LHCN-M2 (cell line): Measurements from ENCODE around the gene ASXL1. TPM values are rescaled to one million over a fixed set of nuclear protein-coding genes. Genes with fewer than 3 reads are reported as not detected.
"Not testable (repeated sequence)": the region's sequence is repeated elsewhere in the genome, so short reads cannot be mapped to it uniquely, and the experiment has no call there.

Source experiments
- DNase-seq: peaks from one replicate; pipeline ENCODE4 v3.0.0-alpha.2; 2012; ENCODE audit warnings: low read depth
- total RNA-seq: library from RNA; depleted of rRNA; stranded (reverse); fragments of >200 nt; gene quantifications from 2 replicates; pipeline ENCODE4 v1.2.3, GENCODE V29; 2014

Gene ASXL1
- total RNA-seq, 1 experiment from 2014 or later = 28.4 TPM

DNA sequence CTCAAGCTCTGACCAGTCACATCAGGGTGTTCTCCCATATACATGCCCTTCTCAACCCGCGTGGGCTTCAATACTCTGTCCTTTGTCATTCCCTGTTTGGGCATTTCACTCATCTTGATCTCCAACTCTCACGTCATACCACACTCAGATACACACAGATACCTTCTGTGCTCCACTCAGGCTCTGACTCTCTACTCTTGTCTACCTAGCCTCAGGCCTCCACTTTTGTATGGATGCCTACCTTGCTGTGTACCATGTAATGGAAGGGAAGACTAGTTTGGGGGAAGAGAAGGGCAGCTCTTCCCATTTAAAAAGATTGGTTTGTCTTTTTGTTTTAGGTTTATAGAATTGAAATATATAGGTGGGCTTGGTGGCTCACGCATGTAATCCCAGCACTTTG is 48.6 kb downstream of the ASXL1 start:
- no peak for DNase-seq

DNA sequence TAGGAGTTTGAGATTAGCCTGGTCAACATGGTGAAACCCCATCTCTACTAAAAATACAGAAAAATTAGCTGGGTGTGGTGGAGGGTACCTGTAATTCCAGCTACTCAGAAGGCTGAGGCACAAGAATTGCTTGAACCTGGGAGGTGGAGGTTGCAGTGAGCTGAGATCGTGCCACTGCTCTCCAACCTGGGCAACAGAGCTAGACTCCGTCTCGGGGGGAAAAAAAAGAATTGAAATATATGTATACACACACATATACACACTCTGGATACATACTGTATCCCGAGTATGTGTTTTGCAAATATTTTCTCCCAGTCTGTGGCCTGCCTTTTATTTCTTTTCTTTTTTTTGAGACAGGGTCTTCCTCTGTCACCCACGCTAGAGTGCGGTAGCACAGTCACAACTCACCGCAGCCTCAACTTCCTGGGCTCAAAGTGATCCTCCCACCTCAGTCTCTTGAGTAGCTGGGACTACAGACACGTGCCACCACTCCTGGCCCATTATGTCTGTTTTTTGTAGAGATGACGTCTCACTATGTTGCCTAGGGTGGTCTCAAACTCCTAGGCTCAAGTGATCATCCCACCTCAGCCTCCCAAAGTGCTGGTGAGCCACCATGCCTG is 49.1 kb downstream of the ASXL1 start:
- DNase-seq = not testable (repeated sequence)

DNA sequence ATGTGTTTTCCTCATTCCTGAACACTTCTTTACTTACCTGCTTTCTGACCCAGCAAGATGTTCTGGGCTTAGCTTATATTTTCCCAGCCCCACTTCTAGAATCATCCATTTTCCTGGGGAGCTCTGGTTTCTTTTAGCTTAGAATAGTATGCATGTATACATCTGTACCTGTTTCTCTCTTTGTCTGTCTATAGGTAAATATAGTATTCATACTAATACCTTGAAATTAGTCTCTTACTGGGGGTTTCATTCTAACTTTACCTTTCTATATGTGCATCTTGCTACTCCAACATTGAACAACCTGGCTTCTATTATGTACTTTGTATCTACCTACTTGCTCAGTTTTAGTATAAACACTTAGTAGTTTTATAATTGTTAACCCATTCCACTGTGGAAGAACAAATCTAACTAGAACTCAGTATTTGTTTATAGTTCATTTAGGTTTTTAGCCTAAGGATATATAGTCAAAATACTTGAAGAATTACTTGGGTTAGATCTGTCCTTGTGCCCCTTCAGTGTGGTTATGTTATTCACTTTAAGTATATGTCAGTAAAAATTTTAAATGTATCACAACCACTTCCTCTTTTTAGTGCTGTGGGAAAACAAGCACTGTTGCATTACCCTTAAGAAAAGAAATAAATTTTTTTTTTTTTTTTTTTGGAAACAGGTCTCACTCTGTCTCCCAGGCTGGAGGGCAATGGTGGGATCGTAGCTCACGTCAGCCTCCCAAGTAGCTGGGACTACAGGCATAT is 54.0 kb downstream of the ASXL1 start:
- no peak for DNase-seq

DNA sequence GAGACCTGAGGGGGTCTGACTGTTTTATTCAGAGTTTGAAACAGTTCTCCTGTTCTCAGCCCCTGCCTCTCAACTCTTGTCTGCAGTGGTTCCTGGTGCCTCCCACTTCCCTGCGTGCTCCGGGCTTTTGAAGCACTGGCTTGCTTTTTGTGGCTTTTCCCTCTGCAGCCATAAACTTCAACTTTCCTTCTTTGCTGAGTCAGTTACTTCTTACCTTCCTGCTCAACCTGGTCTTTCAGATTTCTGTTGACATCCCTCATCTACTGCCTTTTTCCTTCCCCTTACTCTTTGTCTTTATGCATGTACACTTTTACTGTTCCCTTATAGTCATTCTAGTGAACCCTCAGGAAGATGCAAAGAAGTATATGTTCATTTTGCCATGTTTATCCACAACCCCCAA is 57.4 kb downstream of the ASXL1 start:
- DNase-seq = no peak

DNA sequence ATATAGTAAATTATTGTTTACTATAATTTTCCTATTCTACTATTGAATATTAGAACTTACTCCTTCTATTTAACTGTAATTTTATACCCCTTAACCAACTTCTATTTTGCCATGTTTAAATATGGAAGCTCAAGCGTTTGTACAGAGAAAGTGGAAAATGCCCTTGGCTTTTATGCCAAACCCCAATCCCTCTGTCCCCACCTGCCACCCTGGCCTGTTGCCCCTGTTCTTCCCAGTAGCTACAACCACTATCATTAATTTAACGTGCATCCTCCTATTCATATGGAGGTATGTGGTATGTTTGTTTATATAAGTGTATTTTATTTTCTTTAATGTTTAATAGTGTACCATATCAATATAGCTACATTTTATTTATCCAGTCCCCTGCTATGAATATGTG is 58.1 kb downstream of the ASXL1 start:
- no peak for DNase-seq

DNA sequence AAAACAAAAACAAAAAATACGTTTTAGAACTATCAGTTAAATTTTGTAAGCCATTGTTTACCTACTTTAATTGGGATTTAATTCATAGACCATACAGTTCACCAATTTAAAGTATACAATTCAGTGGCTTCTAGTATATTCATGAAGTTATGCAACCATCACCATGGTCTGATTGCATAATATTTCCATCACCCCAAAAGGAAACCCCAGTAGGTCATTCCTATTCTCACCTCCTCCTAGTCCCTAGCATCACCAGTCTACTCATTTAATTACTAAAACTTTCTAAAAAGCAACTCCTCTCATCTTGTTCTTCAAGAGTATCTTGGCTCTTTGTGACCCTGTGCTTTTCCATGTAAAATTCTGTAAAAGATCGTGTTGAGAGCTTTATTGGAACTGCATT is 60.2 kb downstream of the ASXL1 start:
- no peak for DNase-seq

DNA sequence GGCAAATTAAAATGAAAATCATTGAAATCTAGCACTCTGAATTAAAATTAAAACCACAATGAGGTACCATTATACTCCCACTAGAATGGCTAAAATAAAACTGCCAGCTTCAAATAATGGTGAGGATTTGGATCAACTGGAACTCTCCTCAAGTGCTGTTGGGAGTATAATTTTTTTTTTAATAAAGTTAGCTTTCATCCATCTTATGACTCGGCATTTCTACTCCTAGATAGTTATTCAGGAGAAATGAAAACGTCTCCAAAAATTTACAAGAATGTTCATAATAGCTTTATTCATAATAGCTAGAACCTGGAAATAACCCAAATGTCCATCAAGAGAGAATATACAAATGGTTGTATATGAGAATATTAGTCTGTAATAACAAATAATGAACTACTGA is 63.2 kb downstream of the ASXL1 start:
- DNase-seq = no peak

DNA sequence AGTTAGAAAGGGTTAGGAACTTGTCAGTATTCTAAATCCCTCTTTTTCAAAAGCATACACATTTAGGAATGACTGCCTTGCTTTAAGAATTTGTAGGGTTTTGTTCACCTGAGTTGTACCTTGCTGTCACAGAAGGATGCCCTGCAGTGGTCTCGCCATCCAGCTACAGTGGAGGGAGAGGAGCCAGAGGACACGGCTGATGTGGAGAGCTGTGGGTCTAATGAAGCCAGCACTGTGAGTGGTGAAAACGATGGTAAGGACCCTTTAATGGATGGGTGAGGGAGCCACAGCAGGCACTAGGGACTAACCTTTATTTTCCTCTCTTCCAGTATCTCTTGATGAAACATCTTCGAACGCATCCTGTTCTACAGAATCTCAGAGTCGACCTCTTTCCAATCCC is 69.9 kb downstream of the ASXL1 start:
- no peak for DNase-seq

DNA sequence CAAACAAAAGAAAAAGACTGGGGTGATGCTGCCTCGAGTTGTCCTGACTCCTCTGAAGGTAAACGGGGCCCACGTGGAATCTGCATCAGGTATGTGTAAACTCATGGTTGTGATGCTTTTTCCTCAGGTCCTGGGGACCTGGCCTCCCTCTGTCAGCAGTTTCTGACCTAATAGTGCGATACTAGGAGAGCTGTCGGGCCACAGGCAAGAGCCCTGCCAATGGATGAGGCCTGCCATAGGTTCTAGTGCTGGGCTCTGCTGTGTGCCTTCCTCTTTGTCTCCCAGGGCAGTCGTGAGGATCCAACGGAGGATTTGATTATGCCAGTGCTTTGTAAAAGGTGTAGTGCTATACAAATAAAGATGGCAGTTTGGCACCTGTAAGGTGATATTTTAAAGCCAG is 71.2 kb downstream of the ASXL1 start:
- DNase-seq = no peak

DNA sequence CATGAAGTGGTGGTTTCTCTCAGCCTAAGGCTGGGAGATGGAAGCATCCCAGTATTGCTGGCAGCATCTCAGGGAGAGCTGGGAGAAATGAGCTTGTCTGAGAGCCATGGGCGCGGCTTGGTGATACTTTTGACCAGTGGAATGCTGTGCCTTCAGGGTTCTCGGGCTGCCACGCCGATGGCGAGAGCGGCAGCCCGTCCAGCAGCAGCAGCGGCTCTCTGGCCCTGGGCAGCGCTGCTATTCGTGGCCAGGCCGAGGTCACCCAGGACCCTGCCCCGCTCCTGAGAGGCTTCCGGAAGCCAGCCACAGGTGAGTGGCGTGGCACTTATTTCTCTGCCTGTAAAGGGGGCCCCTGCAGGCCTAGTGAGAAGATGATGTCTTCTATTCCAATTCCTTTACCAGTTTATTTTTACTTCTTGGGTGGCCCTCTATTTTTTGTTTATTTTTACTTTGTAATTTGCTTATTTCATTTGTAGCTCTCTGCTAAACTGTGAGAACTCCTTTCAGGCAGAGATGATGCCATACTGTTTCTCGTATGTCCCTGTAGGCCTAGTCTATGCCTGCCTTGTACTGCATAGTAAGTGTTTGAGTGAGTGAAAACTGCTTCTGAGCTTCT is 71.7 kb downstream of the ASXL1 start:
- DNase-seq = no peak

DNA sequence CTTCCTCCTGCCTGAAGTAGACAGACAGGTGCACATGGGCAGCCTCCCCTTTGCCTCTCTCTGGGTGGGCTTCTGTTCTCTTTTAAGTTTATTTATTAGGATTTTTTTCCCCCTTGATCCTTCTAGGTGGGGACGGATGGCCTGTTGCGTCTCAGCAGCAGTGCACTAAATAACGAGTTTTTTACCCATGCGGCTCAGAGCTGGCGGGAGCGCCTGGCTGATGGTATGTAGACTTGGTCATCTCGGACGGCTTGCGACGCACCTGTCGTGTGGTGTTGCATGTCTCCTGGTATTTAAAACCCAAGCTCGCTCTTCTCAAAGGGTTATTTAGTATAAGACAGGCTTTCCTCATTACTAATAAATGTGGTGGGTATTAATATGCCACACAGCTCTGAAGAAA is 73.3 kb downstream of the ASXL1 start:
- DNase-seq = no peak

DNA sequence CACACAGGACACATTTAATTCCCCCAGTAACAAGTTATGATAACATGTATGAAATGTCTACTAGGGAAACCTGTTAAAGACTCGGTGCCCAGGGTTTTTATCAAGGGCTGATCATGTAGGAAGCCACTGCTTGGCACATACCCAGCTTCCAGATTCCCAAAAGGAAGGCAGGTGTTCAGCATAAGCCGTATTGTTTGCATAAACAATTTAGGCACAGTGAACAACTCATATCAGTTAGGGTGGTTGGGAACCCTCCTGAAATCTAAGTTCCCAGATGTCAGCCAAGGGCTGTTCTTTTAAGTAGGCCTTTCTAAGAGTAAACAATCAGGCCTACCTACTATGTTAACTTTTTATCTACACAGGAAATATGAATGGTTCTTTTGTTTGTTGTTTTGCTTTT is 74.1 kb downstream of the ASXL1 start:
- DNase-seq = no peak

DNA sequence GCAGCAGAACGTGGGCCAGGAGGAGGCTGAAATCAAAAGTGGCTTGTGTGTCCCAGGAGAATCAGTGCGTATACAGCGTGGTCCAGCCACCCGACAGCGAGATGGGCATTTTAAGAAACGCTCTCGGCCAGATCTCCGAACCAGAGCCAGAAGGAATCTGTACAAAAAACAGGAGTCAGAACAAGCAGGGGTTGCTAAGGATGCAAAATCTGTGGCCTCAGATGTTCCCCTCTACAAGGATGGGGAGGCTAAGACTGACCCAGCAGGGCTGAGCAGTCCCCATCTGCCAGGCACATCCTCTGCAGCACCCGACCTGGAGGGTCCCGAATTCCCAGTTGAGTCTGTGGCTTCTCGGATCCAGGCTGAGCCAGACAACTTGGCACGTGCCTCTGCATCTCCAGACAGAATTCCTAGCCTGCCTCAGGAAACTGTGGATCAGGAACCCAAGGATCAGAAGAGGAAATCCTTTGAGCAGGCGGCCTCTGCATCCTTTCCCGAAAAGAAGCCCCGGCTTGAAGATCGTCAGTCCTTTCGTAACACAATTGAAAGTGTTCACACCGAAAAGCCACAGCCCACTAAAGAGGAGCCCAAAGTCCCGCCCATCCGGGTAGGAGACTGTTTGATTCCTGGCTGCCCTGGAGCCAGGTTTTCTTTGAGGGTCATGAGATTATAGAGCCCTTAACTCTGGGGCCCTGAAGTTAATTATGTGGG is 75.3 kb downstream of the ASXL1 start:
- DNase-seq = no peak

DNA sequence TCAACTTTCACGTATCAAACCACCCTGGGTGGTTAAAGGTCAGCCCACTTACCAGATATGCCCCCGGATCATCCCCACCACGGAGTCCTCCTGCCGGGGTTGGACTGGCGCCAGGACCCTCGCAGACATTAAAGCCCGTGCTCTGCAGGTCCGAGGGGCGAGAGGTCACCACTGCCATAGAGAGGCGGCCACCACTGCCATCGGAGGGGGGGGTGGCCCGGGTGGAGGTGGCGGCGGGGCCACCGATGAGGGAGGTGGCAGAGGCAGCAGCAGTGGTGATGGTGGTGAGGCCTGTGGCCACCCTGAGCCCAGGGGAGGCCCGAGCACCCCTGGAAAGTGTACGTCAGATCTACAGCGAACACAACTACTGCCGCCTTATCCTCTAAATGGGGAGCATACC is 76.3 kb downstream of the ASXL1 start:
- no peak for DNase-seq

DNA sequence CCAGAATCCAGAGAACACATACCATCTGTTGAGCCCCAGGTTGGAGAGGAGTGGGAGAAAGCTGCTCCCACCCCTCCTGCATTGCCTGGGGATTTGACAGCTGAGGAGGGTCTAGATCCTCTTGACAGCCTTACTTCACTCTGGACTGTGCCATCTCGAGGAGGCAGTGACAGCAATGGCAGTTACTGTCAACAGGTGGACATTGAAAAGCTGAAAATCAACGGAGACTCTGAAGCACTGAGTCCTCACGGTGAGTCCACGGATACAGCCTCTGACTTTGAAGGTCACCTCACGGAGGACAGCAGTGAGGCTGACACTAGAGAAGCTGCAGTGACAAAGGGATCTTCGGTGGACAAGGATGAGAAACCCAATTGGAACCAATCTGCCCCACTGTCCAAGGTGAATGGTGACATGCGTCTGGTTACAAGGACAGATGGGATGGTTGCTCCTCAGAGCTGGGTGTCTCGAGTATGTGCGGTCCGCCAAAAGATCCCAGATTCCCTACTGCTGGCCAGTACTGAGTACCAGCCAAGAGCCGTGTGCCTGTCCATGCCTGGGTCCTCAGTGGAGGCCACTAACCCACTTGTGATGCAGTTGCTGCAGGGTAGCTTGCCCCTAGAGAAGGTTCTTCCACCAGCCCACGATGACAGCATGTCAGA is 77.4 kb downstream of the ASXL1 start:
- DNase-seq = no peak

DNA sequence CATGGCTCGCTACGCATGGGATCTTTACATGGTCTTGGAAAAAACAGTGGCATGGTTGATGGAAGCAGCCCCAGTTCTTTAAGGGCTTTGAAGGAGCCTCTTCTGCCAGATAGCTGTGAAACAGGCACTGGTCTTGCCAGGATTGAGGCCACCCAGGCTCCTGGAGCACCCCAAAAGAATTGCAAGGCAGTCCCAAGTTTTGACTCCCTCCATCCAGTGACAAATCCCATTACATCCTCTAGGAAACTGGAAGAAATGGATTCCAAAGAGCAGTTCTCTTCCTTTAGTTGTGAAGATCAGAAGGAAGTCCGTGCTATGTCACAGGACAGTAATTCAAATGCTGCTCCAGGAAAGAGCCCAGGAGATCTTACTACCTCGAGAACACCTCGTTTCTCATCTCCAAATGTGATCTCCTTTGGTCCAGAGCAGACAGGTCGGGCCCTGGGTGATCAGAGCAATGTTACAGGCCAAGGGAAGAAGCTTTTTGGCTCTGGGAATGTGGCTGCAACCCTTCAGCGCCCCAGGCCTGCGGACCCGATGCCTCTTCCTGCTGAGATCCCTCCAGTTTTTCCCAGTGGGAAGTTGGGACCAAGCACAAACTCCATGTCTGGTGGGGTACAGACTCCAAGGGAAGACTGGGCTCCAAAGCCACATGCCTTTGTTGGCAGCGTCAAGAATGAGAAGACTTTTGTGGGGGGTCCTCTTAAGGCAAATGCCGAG is 78.2 kb downstream of the ASXL1 start:
- no peak for DNase-seq

DNA sequence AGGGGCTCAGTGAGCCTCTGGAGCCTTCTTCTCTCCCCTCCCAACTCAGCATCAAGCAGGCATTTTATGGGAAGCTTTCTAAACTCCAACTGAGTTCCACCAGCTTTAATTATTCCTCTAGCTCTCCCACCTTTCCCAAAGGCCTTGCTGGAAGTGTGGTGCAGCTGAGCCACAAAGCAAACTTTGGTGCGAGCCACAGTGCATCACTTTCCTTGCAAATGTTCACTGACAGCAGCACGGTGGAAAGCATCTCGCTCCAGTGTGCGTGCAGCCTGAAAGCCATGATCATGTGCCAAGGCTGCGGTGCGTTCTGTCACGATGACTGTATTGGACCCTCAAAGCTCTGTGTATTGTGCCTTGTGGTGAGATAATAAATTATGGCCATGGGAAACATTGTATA is 78.8 kb downstream of the ASXL1 start:
- DNase-seq = no peak

DNA sequence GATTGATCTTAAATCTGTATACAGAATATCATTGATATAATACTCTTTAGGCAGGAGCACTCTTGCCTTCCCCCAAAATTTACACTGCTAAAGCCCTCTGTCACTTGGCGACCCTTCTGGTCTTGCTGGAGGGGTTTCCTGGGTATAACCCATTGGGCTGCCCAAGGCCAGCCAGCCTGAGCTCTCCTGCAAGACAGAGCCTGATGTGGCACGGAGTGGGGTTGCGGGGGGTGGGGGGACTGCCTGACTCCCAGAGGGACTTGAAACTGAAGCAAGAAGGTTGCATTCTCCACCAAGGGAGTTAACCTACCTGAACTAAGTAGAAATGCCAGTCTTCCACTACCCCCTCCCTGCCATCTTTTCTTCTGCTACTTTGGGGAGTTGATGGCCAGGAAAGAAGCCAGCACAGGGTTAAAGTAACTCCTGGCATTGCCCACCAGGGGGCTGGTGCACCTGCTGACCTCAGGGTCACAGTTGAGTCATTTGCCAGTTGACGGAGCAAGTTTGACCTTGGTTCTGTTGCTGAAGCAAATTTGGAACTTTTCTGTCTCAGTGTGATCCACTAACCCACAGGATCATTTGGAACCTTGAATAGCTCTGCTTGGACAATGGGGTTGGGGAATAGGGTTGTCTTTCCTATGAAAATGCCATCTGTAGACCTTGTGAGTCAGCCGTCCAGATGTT is 79.4 kb downstream of the ASXL1 start:
- peak; percentile 15 for DNase-seq

DNA sequence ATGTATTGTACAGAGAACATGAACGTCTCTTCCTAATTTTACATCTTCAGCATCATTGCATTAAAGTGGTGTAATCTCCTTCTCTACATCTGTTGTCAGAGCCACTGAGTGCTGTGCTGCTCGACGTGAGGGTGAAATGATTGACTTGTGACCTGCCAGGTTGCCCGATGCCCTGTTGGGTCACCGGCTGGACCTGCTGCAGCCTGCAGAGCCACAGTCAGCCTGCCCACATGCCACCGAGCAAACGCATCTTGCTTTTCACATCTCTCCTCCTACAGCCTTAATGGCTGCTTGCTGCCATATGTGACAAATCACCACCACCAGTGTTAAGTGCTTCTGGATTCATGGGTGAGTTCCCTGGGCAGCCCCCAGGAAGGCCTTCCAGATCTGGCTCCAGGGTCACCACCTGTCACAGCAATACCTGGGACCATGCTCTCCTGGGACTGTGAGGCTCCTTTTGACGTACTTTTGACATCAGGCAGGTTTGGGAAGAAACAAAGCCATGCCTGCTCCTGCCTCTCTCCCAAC is 80.3 kb downstream of the ASXL1 start:
- DNase-seq = no peak

DNA sequence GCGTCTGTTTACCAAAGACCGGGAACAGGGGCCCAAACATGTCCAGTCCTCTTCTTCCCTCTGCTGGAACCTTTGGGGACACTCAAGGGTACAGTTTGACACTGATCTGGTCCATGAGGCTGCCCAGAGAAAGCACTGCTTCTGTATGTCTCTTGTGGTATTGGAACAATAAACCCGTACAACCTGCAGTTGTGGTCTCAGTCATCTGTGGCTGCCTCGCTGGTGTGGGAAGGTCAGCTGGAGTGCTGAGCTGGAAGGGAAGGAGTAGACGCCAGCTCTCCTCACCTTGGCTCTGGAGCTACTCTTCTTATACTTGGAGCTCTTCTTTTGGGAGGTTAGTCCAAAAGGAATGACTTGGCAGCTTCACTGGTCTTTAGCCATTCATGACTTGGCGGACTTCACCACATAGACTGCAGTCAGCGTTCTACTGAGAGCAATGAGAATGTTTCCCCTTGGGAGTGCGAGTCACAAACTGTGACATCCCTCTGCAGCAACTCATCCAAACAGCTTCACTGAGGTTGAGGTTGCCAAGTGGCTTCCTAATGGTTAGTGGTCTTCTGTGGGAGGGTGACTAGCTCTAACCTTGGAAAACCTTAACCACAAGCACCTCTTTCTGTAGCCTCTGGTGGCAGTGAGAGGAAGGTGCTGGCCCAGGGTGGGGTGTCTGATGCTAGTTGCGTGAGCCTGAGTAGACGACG is 81.2 kb downstream of the ASXL1 start:
- peak; percentile 81 for DNase-seq
